Prostate gland (tissue), 2 donors: ENCODE data around the gene PYY.

ENCODE experiments used
- POLR2A ChIP-seq: fragments of 450-650 bp; IDR thresholded peaks from one replicate; pipeline ENCODE4 v1.6.1; 2016; ENCODE audit warnings: antibody characterized with exemption, mild to moderate bottlenecking
- TF ChIP-seq, protein P1 (sequence below), 4 experiments: fragments of 200-600 bp in 2 of 4; fragments of 450-650 bp in 2 of 4; sonication (generic) in 2 of 4; IDR thresholded peaks; 1 replicate in 3 of 4; 2 replicates in 1 of 4; pipeline ENCODE4 v1.5.1; 2016 to 2019; ENCODE audit warnings: antibody characterized with exemption in 4 of 4, mild to moderate bottlenecking in 2 of 4, moderate library complexity in 2 of 4

DNA sequence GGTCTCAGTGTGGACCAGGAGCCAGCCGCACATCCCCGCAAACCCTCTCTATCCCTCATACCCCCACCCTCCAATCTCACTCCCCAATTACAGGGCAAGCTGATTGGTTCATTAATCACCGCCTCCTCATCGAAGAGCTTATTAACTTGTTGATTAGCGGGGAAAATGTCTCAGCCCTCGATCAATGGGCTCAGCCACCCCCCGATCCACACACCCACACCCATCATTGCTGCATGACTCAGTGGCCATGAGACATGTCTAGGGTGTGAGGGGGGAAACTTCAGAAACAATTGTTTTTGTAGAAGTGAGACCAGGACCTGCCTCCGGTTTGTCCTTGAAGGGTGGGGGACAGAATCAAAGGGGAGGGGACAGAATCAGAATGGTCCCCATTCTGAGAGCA, 2.5 kb upstream of the PYY start:
- TF ChIP-seq POLR2A, result no peak
- TF ChIP-seq, protein P1, sequence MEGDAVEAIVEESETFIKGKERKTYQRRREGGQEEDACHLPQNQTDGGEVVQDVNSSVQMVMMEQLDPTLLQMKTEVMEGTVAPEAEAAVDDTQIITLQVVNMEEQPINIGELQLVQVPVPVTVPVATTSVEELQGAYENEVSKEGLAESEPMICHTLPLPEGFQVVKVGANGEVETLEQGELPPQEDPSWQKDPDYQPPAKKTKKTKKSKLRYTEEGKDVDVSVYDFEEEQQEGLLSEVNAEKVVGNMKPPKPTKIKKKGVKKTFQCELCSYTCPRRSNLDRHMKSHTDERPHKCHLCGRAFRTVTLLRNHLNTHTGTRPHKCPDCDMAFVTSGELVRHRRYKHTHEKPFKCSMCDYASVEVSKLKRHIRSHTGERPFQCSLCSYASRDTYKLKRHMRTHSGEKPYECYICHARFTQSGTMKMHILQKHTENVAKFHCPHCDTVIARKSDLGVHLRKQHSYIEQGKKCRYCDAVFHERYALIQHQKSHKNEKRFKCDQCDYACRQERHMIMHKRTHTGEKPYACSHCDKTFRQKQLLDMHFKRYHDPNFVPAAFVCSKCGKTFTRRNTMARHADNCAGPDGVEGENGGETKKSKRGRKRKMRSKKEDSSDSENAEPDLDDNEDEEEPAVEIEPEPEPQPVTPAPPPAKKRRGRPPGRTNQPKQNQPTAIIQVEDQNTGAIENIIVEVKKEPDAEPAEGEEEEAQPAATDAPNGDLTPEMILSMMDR (IDR thresholded peaks at IDR 0.05), result no peak
